IMR-90 (cell line): ENCODE measurements around the gene LILRA6. TPM values are rescaled to one million over a fixed set of nuclear protein-coding genes. Genes with fewer than 3 reads are reported as not detected.

Experiments used
- ATAC-seq: fragments of 200-7000 bp; cut with Tn5 transposase; 2 replicates; pipeline ENCODE4 v1.9.1; 2020; ENCODE audit warnings: low read depth, mild to moderate bottlenecking, moderate library complexity
- BruUV-seq: library from RNA; stranded (reverse); fragments of 400-500 nt; replicated peaks from 2 replicates; lab custom pipeline; 2021; lab: Mats Ljungman, UMichigan
- CTCF ChIA-PET: fragments of 300-600 bp; formaldehyde crosslinking; extraction: SDS; loops from one replicate; lab custom pipeline; 2021; ENCODE audit warnings: antibody characterized with exemption; lab: Yijun Ruan, JAX
- POLR2A ChIA-PET: fragments of 300-600 bp; sonication (Branson Sonifier 250); formaldehyde crosslinking; loops from one replicate; lab custom pipeline; 2022; ENCODE audit warnings: antibody characterized with exemption; ENCODE audit not compliant: unreplicated experiment; lab: Charles Lee
- DNase-seq: peaks from one replicate; pipeline ENCODE4 v3.0.0; 2013
- H2AFZ ChIP-seq: replicated peaks from 2 replicates; pipeline ENCODE3; 2013; ENCODE audit warnings: low read length, mild to moderate bottlenecking; ENCODE audit not compliant: poor library complexity
- H2AK5ac ChIP-seq: 2 replicates; pipeline ENCODE4 v1.6.1; 2013; ENCODE audit warnings: low read depth, low read length, inconsistent platforms
- H2AK9ac ChIP-seq: replicated peaks from 2 replicates; pipeline ENCODE3; 2013; ENCODE audit warnings: mild to moderate bottlenecking, low read depth, low read length, moderate library complexity; ENCODE audit not compliant: poor library complexity
- H2BK120ac ChIP-seq: 2 replicates; pipeline ENCODE4 v1.6.1; 2013; ENCODE audit warnings: low read depth, low read length, inconsistent platforms
- H2BK15ac ChIP-seq: 3 replicates; pipeline ENCODE4 v1.6.1; 2013; ENCODE audit warnings: low read depth, low read length, inconsistent platforms
- H2BK20ac ChIP-seq: 2 replicates; pipeline ENCODE4 v1.6.1; 2013; ENCODE audit warnings: low read depth, mild to moderate bottlenecking, inconsistent platforms, low read length, moderate library complexity
- H2BK5ac ChIP-seq: 2 replicates; pipeline ENCODE4 v1.6.1; 2013; ENCODE audit warnings: mild to moderate bottlenecking, low read depth, low read length, inconsistent platforms; ENCODE audit not compliant: poor library complexity, severe bottlenecking
- H3K14ac ChIP-seq: replicated peaks from 2 replicates; pipeline ENCODE4 v1.6.1; 2013; ENCODE audit warnings: low read depth, low read length, inconsistent platforms
- H3K18ac ChIP-seq: 2 replicates; pipeline ENCODE4 v1.6.1; 2013; ENCODE audit warnings: low read depth, low read length, control low read depth
- H3K23ac ChIP-seq: 2 replicates; pipeline ENCODE4 v1.6.1; 2013; ENCODE audit warnings: low read depth, low read length, inconsistent platforms
- H3K27ac ChIP-seq: 2 replicates; pipeline ENCODE4 v1.5.1; 2013; ENCODE audit warnings: mild to moderate bottlenecking, control low read depth, low read length; ENCODE audit not compliant: insufficient read depth
- H3K27me3 ChIP-seq: 2 replicates; pipeline ENCODE4 v1.6.1; 2013; ENCODE audit warnings: low read length; ENCODE audit not compliant: control insufficient read depth, insufficient read depth
- H3K36me3 ChIP-seq: 2 replicates; pipeline ENCODE4 v1.6.1; 2013; ENCODE audit warnings: low read length, mixed read lengths; ENCODE audit not compliant: control insufficient read depth, insufficient read depth
- H3K4ac ChIP-seq: 2 replicates; pipeline ENCODE4 v1.6.1; 2013; ENCODE audit warnings: low read depth, low read length, inconsistent platforms
- H3K4me1 ChIP-seq: 2 replicates; pipeline ENCODE4 v1.6.1; 2013; ENCODE audit warnings: low read length, mixed read lengths; ENCODE audit not compliant: control insufficient read depth, insufficient read depth
- H3K4me2 ChIP-seq: 2 replicates; pipeline ENCODE4 v1.6.1; 2013; ENCODE audit warnings: low read depth, mild to moderate bottlenecking, control low read depth, low read length, moderate library complexity
- H3K4me3 ChIP-seq: 2 replicates; pipeline ENCODE4 v1.5.1; 2013; ENCODE audit warnings: low read depth, mild to moderate bottlenecking, control low read depth, low read length, moderate library complexity; ENCODE audit not compliant: insufficient read depth
- H3K56ac ChIP-seq: 2 replicates; pipeline ENCODE4 v1.6.1; 2013; ENCODE audit warnings: low read length, inconsistent platforms; ENCODE audit not compliant: insufficient read depth; ENCODE audit errors: extremely low read depth
- H3K79me1 ChIP-seq, 2 experiments: 2 replicates each; pipeline ENCODE4 v1.6.1; 2013; ENCODE audit warnings: low read length in 2 of 2, inconsistent platforms in 1 of 2, low read depth in 1 of 2
- H3K9ac ChIP-seq: 2 replicates; pipeline ENCODE4 v1.6.1; 2013; ENCODE audit warnings: low read depth, low read length, control low read depth
- H3K9me1 ChIP-seq: 2 replicates; pipeline ENCODE4 v1.6.1; 2013; ENCODE audit warnings: low read length, inconsistent platforms; ENCODE audit not compliant: insufficient read depth
- H3K9me3 ChIP-seq: 2 replicates; pipeline ENCODE4 v1.6.1; 2013; ENCODE audit warnings: low read length; ENCODE audit not compliant: control insufficient read depth, insufficient read depth
- H4K20me1 ChIP-seq: 2 replicates; pipeline ENCODE4 v1.6.1; 2013; ENCODE audit warnings: low read length, inconsistent platforms; ENCODE audit not compliant: insufficient read depth
- H4K5ac ChIP-seq: 2 replicates; pipeline ENCODE4 v1.6.1; 2013; ENCODE audit warnings: mild to moderate bottlenecking, low read depth, low read length, control low read depth
- H4K8ac ChIP-seq, 2 experiments: 2 replicates each; pipeline ENCODE4 v1.6.1; 2013; ENCODE audit warnings: low read depth in 2 of 2, low read length in 2 of 2, control low read depth in 1 of 2, inconsistent platforms in 1 of 2
- H4K91ac ChIP-seq: 2 replicates; pipeline ENCODE4 v1.6.1; 2013; ENCODE audit warnings: low read depth, low read length, inconsistent platforms; ENCODE audit not compliant: insufficient read depth
- CEBPB ChIP-seq: IDR thresholded peaks from 2 replicates; pipeline ENCODE4 v1.6.1; 2012; ENCODE audit warnings: low read depth, low read length, improper control_type of control experiment
- FOS ChIP-seq: fragments of 150-350 bp; IDR thresholded peaks from 2 replicates; pipeline ENCODE4 v1.6.1; 2016; ENCODE audit warnings: low read depth, low read length
- MAFK ChIP-seq: IDR thresholded peaks from 2 replicates; pipeline ENCODE4 v1.6.1; 2012; ENCODE audit warnings: low read depth, low read length, improper control_type of control experiment
- MAZ ChIP-seq: IDR thresholded peaks from 2 replicates; pipeline ENCODE4 v1.6.1; 2012; ENCODE audit warnings: low read depth, mild to moderate bottlenecking, low read length, improper control_type of control experiment, moderate library complexity, borderline replicate concordance
- MXI1 ChIP-seq: IDR thresholded peaks from 2 replicates; pipeline ENCODE4 v1.6.1; 2012; ENCODE audit warnings: low read depth, mild to moderate bottlenecking, low read length, moderate library complexity, borderline replicate concordance
- NFE2L2 ChIP-seq: fragments of 150-350 bp; IDR thresholded peaks from 2 replicates; pipeline ENCODE4 v1.6.1; 2016; ENCODE audit warnings: low read depth, mild to moderate bottlenecking, low read length
- POLR2A ChIP-seq: IDR thresholded peaks from 2 replicates; pipeline ENCODE4 v1.6.1; 2012; ENCODE audit warnings: mild to moderate bottlenecking, low read depth, low read length
- RAD21 ChIP-seq: IDR thresholded peaks from 2 replicates; pipeline ENCODE4 v1.6.1; 2012; ENCODE audit warnings: low read length, improper control_type of control experiment
- RCOR1 ChIP-seq: IDR thresholded peaks from 2 replicates; pipeline ENCODE4 v1.6.1; 2012; ENCODE audit warnings: mild to moderate bottlenecking, low read length, improper control_type of control experiment; ENCODE audit not compliant: insufficient replicate concordance
- RFX5 ChIP-seq: IDR thresholded peaks from 2 replicates; pipeline ENCODE4 v1.8.0; 2012; ENCODE audit warnings: low read depth, mild to moderate bottlenecking, low read length, moderate library complexity
- SMC3 ChIP-seq: fragments of 150-350 bp; IDR thresholded peaks from 2 replicates; pipeline ENCODE4 v1.6.1; 2016; ENCODE audit warnings: low read depth, mild to moderate bottlenecking, antibody characterized with exemption, low read length, moderate library complexity
- WGBS, 2 experiments: methylation state at CpG; one replicate each; pipeline versions ENCODE4 v1.1.5 to v1.1.7; 2013; ENCODE audit warnings: missing lambda C conversion rate in 2 of 2; ENCODE audit not compliant: insufficient read length in 1 of 2; ENCODE audit errors: extremely low coverage in 2 of 2; 5-methylcytosine and 5-hydroxymethylcytosine counted together
- dilution Hi-C: fragments of 300-500 bp; cut with HindIII; formaldehyde crosslinking; loops from one replicate; pipeline ENCODE4 v1.14.3; 2018; ENCODE audit warnings: low sequenced_read_pairs; ENCODE audit not compliant: unreplicated experiment
- in situ Hi-C: fragments of 300-500 bp; cut with MboI; formaldehyde crosslinking; loops from 3 replicates; pipeline ENCODE4 v1.14.3; 2019; ENCODE audit warnings: low sequenced_read_pairs, inconsistent platforms, mixed read lengths
- intact Hi-C: fragments of 100-400 bp; cut with micrococcal nuclease; formaldehyde crosslinking; loops from 2 replicates; pipeline ENCODE4 v1.10.0; 2022
- polyA plus RNA-seq, 3 experiments: library from polyadenylated mRNA; depleted of rRNA; stranded (reverse); fragments of >200 nt; gene quantifications; 2 replicates each; pipeline ENCODE4 v1.2.3, GENCODE V29; 2012; ENCODE audit warnings: low replicate concordance in 1 of 3
- total RNA-seq: library from RNA; depleted of rRNA; stranded (reverse); fragments of >200 nt; gene quantifications from 2 replicates; pipeline ENCODE4 v1.2.3, GENCODE V29; 2012
- TF ChIP-seq, protein P1 (sequence below): conservative IDR thresholded peaks from 2 replicates; pipeline ENCODE4 v1.5.1; 2012; ENCODE audit warnings: mild to moderate bottlenecking, low read depth, low read length, improper control_type of control experiment
- TF ChIP-seq, protein P2 (sequence below): fragments of 150-350 bp; IDR thresholded peaks from 2 replicates; pipeline ENCODE4 v1.6.1; 2017; ENCODE audit warnings: mild to moderate bottlenecking, antibody characterized with exemption, low read length, low read depth

The LILRA6 gene
- total and polyA plus RNA-seq, 2 of the 4 experiments (the other 2 are of a cell fraction), result not detected

DNA sequence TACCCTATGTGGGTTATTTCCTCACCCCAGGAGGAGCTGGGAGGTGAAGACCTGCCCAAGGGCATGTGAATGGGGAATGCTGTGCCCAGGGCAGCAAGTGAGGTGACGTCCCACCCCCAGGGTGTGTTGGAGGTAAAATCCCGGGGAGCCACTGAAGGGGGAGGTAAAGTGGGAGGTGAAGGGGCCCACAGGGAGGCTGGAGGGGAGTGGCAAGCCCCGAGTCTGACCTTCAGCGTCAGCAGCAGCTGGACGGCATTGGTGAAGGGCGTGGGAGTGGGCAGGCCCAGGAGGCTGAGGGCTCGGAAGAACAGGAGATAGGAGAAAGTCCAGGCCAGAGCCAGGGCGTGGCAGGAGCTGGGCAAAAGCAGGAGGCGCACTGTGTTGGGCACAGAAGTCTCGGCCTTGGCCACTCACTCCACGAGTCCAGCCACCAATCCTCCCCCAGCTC is 55.6 kb downstream of the LILRA6 start:
- TF ChIP-seq RFX5 (no peak), CEBPB (no peak), RAD21 (no peak), POLR2A (no peak), MXI1 (no peak), NFE2L2 (no peak), MAZ (no peak), SMC3 (no peak), MAFK (no peak), FOS (no peak), RCOR1 (no peak)
- TF ChIP-seq, protein P1, sequence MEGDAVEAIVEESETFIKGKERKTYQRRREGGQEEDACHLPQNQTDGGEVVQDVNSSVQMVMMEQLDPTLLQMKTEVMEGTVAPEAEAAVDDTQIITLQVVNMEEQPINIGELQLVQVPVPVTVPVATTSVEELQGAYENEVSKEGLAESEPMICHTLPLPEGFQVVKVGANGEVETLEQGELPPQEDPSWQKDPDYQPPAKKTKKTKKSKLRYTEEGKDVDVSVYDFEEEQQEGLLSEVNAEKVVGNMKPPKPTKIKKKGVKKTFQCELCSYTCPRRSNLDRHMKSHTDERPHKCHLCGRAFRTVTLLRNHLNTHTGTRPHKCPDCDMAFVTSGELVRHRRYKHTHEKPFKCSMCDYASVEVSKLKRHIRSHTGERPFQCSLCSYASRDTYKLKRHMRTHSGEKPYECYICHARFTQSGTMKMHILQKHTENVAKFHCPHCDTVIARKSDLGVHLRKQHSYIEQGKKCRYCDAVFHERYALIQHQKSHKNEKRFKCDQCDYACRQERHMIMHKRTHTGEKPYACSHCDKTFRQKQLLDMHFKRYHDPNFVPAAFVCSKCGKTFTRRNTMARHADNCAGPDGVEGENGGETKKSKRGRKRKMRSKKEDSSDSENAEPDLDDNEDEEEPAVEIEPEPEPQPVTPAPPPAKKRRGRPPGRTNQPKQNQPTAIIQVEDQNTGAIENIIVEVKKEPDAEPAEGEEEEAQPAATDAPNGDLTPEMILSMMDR, result no peak
- TF ChIP-seq, protein P2, sequence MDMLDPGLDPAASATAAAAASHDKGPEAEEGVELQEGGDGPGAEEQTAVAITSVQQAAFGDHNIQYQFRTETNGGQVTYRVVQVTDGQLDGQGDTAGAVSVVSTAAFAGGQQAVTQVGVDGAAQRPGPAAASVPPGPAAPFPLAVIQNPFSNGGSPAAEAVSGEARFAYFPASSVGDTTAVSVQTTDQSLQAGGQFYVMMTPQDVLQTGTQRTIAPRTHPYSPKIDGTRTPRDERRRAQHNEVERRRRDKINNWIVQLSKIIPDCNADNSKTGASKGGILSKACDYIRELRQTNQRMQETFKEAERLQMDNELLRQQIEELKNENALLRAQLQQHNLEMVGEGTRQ, result no peak
- H2AK9ac ChIP-seq, result no peak overlapping the region

More for the DNA sequence above, 55.6 kb downstream of the LILRA6 start:
- Histone ChIP-seq H2AK5ac (no peak overlapping the region; the same call in 1 of the 2 replicates), H3K27ac (no peak overlapping the region), H3K4me3 (no peak overlapping the region), H2BK15ac (no peak overlapping the region), H4K5ac (no peak overlapping the region), H2BK20ac (no peak overlapping the region), H3K9me3 (no peaks in the 10 kb centered on the region), H4K20me1 (peaks cover 16% of the 10 kb centered on the region), H4K8ac (no peak overlapping the region), H3K9me1 (peaks cover 3% of the 10 kb centered on the region; the same call in 1 of the 2 replicates), H2AFZ (no peak overlapping the region), H4K91ac (no peak overlapping the region), H3K27me3 (no peaks in the 10 kb centered on the region), H3K79me1 (peaks cover 16 to 43% of the 10 kb centered on the region in 2 experiments), H3K9ac (no peak overlapping the region), H2BK120ac (no peak overlapping the region), H3K23ac (no peak overlapping the region), H3K56ac (no peak overlapping the region), H3K4me2 (no peak overlapping the region), H3K14ac (no peak overlapping the region), H3K36me3 (peaks cover 25% of the 10 kb centered on the region), H2BK5ac (no peak overlapping the region), H3K4me1 (peaks cover 3% of the 10 kb centered on the region), H3K18ac (no peak overlapping the region), H3K4ac (no peak overlapping the region)
- ChIA-PET POLR2A (no interaction called here), CTCF (no interaction called here)
- intact Hi-C loops (no loop called here), dilution Hi-C loops (no loop called here), in situ Hi-C loops (no loop called here)
- BruUV-seq, result TSS peak; percentile 20
- ATAC-seq (no peak), DNase-seq (no peak)
- WGBS, 2 experiments, result 83% methylated on average over 4 of the region's 11 CpGs; no CpG with 5 or more reads in 1 of the 2 experiments
